CD4-positive, alpha-beta memory T cell (primary cell): ENCODE data around the gene TPPP3. TPM values are rescaled to one million over a fixed set of nuclear protein-coding genes. Genes with fewer than 3 reads are reported as not detected.
A peak's percentile ranks its signal among the peaks of the same experiment; 100 is the strongest.

ENCODE experiments used
- CTCF ChIA-PET: fragments of 350-600 bp; sonication (Branson Sonifier 250); formaldehyde crosslinking; loops from one replicate; lab custom pipeline; 2021; ENCODE audit warnings: inconsistent platforms; ENCODE audit not compliant: partially characterized antibody; lab: Charles Lee
- POLR2A ChIA-PET: fragments of 350-600 bp; sonication (Branson Sonifier 250); formaldehyde crosslinking; loops from one replicate; lab custom pipeline; 2021; ENCODE audit not compliant: partially characterized antibody; lab: Charles Lee
- DNase-seq, 5 donors: peaks; one replicate each; pipeline versions ENCODE4 v3.0.0 to v3.0.0-alpha.2; 2020 to 2022; ENCODE audit warnings: mixed read lengths in 1 of 5
- H3K27ac ChIP-seq: one replicate; pipeline ENCODE4 v1.7.0; 2013; ENCODE audit warnings: low read depth, low read length
- H3K27me3 ChIP-seq: 2 replicates; pipeline ENCODE4 v1.7.0; 2013; ENCODE audit warnings: mild to moderate bottlenecking, low read length, moderate library complexity; ENCODE audit not compliant: insufficient read depth
- H3K36me3 ChIP-seq: 2 replicates; pipeline ENCODE4 v1.7.0; 2013; ENCODE audit warnings: mild to moderate bottlenecking, low read length, moderate library complexity; ENCODE audit not compliant: insufficient read depth
- H3K4me1 ChIP-seq: 2 replicates; pipeline ENCODE4 v1.7.0; 2013; ENCODE audit warnings: mild to moderate bottlenecking, low read length, moderate library complexity; ENCODE audit not compliant: insufficient read depth
- H3K4me3 ChIP-seq, 2 donors: one replicate each; pipeline ENCODE4 v1.7.0; 2013; ENCODE audit warnings: low read length in 2 of 2, mild to moderate bottlenecking in 1 of 2
- H3K9me3 ChIP-seq, 2 donors: one replicate each; pipeline ENCODE4 v1.7.0; 2013; ENCODE audit warnings: low read length in 2 of 2, control low read depth in 1 of 2; ENCODE audit not compliant: control insufficient read depth in 1 of 2
- H3K27ac Mint-ChIP-seq, 7 donors: one replicate each; pipeline ENCODE4 v1.8.0; 2020 to 2021; ENCODE audit warnings: mixed read lengths in 7 of 7, mild to moderate bottlenecking in 6 of 7, inconsistent platforms in 3 of 7, moderate library complexity in 3 of 7
- H3K27me3 Mint-ChIP-seq, 2 donors: one replicate each; pipeline ENCODE4 v1.8.0; 2020 to 2021; ENCODE audit warnings: mixed read lengths in 2 of 2
- H3K36me3 Mint-ChIP-seq, 2 donors: one replicate each; pipeline ENCODE4 v1.8.0; 2020 to 2021; ENCODE audit warnings: mixed read lengths in 2 of 2, inconsistent platforms in 1 of 2, mild to moderate bottlenecking in 1 of 2
- H3K4me1 Mint-ChIP-seq, 4 donors: one replicate each; pipeline ENCODE4 v1.8.0; 2020 to 2021; ENCODE audit warnings: mixed read lengths in 4 of 4, mild to moderate bottlenecking in 1 of 4
- H3K4me3 Mint-ChIP-seq, 8 donors: one replicate each; pipeline ENCODE4 v1.8.0; 2020 to 2021; ENCODE audit warnings: mixed read lengths in 8 of 8, mild to moderate bottlenecking in 7 of 8, moderate library complexity in 6 of 8, inconsistent platforms in 3 of 8
- H3K9me3 Mint-ChIP-seq, 8 donors: one replicate each; pipeline ENCODE4 v1.8.0; 2020 to 2021; ENCODE audit warnings: mixed read lengths in 8 of 8, mild to moderate bottlenecking in 5 of 8, inconsistent platforms in 3 of 8, moderate library complexity in 1 of 8
- intact Hi-C: fragments of 100-400 bp; cut with micrococcal nuclease; formaldehyde crosslinking; loops from one replicate; pipeline ENCODE4 v1.15.1; 2023
- polyA plus RNA-seq, 2 donors: library from polyadenylated mRNA; unstranded; fragments of 300-500 nt; fragmentation: Illumina TruSeq; gene quantifications; one replicate each; pipeline ENCODE4 v1.2.3, GENCODE V29; 2021
- total RNA-seq, 2 experiments: library from RNA; stranded (reverse); gene quantifications; one replicate each; pipeline ENCODE4 v1.2.3, GENCODE V29; 2021

Gene TPPP3
- total and polyA plus RNA-seq, 4 experiments from 2014 or later: not detected

DNA sequence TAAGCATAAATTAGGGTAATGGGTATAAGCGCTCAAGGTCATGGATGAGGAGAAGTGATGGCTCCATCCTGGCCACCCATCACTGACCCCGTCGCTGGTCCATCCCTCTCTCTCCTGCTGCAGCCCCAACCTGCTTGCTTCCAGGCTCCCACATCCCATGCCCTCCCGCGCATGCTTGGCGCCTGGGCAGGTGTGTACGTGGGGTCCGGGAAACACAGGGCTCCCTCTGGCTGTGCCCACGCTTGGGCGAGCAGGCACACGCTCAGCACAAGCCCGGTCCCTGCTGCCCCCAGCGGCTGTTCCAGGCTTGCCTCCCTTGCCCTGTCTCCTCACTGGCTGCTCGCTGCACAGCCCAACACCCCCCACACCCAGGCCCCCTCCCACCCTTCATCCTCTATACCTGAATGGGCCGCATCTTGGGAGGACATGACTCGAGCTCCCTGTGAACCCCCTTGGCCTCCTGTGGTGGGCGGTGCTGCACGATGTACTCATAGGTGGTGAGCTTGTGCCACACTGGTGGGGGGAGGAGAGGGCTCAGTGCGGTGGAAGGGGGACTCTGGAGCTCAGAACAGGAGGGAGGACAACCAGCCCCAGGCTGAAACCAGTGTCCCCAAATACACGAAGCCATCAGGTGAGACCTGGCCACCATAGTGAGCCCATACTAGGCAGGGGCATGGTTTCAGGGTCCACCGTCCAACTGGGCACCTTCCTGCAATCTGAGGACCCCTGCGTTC, 4.7 kb upstream of the TPPP3 start:
- CTCF ChIA-PET: interaction anchor here (1.0 to 1.7 kb wide), 3 partner anchors 10 to 422 kb away, joined by 3 to 6 read pairs (median 3); no protein-coding TSS in a partner anchor

DNA sequence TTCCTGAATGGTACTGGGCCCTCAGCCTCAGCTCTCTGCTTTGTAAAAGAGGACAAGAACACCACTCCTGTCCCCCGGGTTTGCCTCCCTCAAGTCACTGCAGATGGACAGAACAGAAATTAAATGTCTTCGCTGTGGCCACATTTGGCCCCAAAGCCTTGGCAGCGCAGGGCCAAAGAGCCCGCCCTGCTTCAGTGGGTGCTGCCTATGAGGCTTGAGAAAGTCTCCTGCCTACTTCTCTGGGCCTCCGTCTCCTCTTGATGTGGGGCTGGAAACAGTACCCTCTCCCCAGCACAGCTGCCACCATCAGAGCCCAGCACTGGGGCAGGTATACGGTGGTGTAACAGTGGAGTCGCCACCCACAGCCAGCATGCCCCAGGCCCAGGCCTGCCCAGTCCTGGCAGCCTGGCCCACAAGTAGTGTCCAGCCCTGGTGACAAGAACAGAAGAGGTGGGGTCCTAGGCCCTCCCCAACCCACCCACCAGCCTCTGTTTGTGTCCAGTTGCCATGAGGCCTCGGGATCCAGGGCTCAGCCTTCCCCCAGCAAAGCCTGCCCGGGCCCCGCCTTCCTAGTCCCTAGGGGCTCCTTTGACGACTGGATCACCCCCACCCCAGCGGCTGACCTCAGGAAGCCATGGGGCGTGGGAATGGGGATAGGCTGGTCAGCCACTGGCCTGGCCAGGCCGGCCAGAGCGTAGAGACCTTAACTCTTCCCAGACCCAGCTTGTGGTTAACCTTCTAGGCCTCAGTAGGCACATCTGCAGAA, 3.9 kb upstream of the TPPP3 start:
- Histone ChIP-seq H3K4me3 (no peak overlapping the region), H3K9me3 (no peaks in the 10 kb centered on the region), H3K36me3 (no peaks in the 10 kb centered on the region), H3K4me1 (peaks cover 15% of the 10 kb centered on the region), H3K27me3 (peaks cover 18% of the 10 kb centered on the region), H3K27ac (no peak overlapping the region)
- ChIA-PET CTCF (no interaction called here), POLR2A (no interaction called here)
- no peaks in the 10 kb centered on the region for H3K36me3 Mint-ChIP-seq
- peaks cover 14 to 23% of the 10 kb centered on the region in 2 donors for H3K27me3 Mint-ChIP-seq
- H3K4me1 Mint-ChIP-seq: peaks cover 2 to 9% (median 5%) of the 10 kb centered on the region in 4 donors
- intact Hi-C loops: loop anchor here (5.0 kb wide), 1 partner anchor 120 kb away; the partner anchor contains the start of gene PLEKHG4
- no peak for DNase-seq
- peaks cover 0 to 1% (median 0%) of the 10 kb centered on the region in 8 donors for H3K9me3 Mint-ChIP-seq
- no peak overlapping the region for H3K4me3 Mint-ChIP-seq
- no peak overlapping the region for H3K27ac Mint-ChIP-seq

More for the DNA sequence above, 4.7 kb upstream of the TPPP3 start:
- DNase-seq: no peak
- Mint-ChIP-seq H3K27ac (no peak overlapping the region), H3K4me1 (peaks cover 0 to 9% (median 5%) of the 10 kb centered on the region in 4 donors), H3K4me3 (peak overlapping the region in 1 of 8 donors; percentile 49), H3K27me3 (peaks cover 10 to 24% of the 10 kb centered on the region in 2 donors), H3K36me3 (no peaks in the 10 kb centered on the region), H3K9me3 (peaks cover 0 to 1% (median 0%) of the 10 kb centered on the region in 8 donors)
- peaks cover 15% of the 10 kb centered on the region for H3K4me1 ChIP-seq
- no peak overlapping the region for H3K27ac ChIP-seq
- no peaks in the 10 kb centered on the region for H3K36me3 ChIP-seq
- peaks cover 14% of the 10 kb centered on the region for H3K27me3 ChIP-seq
- H3K4me3 ChIP-seq: no peak overlapping the region
- POLR2A ChIA-PET: interaction anchor here (0.5 kb wide), 1 partner anchor 46 kb away, joined by 3 read pairs; no protein-coding TSS in a partner anchor
- no peaks in the 10 kb centered on the region for H3K9me3 ChIP-seq
- intact Hi-C loops: loop anchor here (5.0 kb wide), 1 partner anchor 121 kb away; the partner anchor contains the start of gene PLEKHG4

GRCh38 chr16:67396159-67397035, 3.1 kb upstream of the TPPP3 start:
- ChIA-PET POLR2A (no interaction called here), CTCF (no interaction called here)
- Histone ChIP-seq H3K27ac (no peak overlapping the region), H3K36me3 (no peaks in the 10 kb centered on the region), H3K4me3 (no peak overlapping the region), H3K9me3 (no peaks in the 10 kb centered on the region), H3K4me1 (peaks cover 15% of the 10 kb centered on the region), H3K27me3 (peaks cover 18% of the 10 kb centered on the region)
- Mint-ChIP-seq H3K4me1 (peaks cover 2 to 9% (median 5%) of the 10 kb centered on the region in 4 donors), H3K27me3 (peaks cover 14 to 25% of the 10 kb centered on the region in 2 donors), H3K4me3 (no peak overlapping the region), H3K9me3 (peaks cover 0 to 1% (median 0%) of the 10 kb centered on the region in 8 donors), H3K27ac (no peak overlapping the region), H3K36me3 (no peaks in the 10 kb centered on the region)
- DNase-seq: no peak
- intact Hi-C loops: loop anchor here (5.0 kb wide), 1 partner anchor 119 kb away; the partner anchor contains the start of gene PLEKHG4

DNA sequence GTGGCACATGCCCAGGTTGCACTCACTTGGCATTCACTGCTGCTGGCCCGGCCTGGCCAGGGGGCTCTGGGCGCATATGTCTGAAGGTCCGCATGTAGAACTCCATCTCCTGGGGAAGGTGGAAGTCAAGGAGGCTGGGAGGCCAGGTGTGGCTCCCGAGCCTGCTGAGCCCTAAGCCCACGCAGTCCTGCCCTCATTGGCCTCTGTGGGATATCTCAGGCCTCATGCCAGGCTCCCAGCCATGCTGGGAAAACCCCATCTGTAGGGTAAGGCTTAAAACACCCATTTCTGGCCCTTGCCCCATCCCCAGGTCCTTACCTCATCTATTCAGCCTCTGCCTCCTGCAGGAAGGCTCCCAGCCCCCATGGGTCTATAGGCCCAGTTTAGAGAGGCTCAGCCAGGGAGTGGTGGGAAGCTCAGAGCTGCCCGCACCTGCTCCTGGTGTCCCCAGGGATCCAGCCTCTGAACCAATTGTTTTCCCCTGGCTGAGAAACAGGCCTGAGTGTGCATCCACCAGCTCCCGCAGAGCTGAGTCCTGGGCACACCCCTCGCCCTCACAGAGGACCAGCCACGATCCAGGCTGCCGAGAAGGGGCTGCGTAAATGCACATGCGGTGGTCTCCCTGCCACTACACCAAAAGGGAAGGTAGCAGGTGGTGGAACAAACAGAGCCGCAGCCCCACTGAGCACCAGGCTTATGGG, 2.3 kb upstream of the TPPP3 start:
- H3K27ac Mint-ChIP-seq: no peak overlapping the region
- Histone ChIP-seq H3K4me3 (no peak overlapping the region), H3K4me1 (peaks cover 15% of the 10 kb centered on the region), H3K27ac (no peak overlapping the region), H3K36me3 (no peaks in the 10 kb centered on the region), H3K9me3 (no peaks in the 10 kb centered on the region), H3K27me3 (peaks cover 18% of the 10 kb centered on the region)
- intact Hi-C loops: loop anchor here (5.0 kb wide), 1 partner anchor 118 kb away; the partner anchor contains the start of gene PLEKHG4
- no peak for DNase-seq
- peaks cover 14 to 23% of the 10 kb centered on the region in 2 donors for H3K27me3 Mint-ChIP-seq
- ChIA-PET CTCF (interaction anchor here (0.7 kb wide), 1 partner anchor 441 kb away, joined by 4 read pairs; no protein-coding TSS in a partner anchor), POLR2A (no interaction called here)
- peaks cover 0 to 1% (median 0%) of the 10 kb centered on the region in 8 donors for H3K9me3 Mint-ChIP-seq
- no peak overlapping the region for H3K4me3 Mint-ChIP-seq
- H3K36me3 Mint-ChIP-seq: no peaks in the 10 kb centered on the region
- H3K4me1 Mint-ChIP-seq: peaks cover 2 to 9% (median 5%) of the 10 kb centered on the region in 4 donors

- Histone ChIP-seq H3K27ac (no peak overlapping the region), H3K36me3 (no peaks in the 10 kb centered on the region), H3K4me1 (peaks cover 15% of the 10 kb centered on the region), H3K27me3 (peaks cover 18% of the 10 kb centered on the region), H3K4me3 (no peak overlapping the region), H3K9me3 (no peaks in the 10 kb centered on the region)
- Mint-ChIP-seq H3K27ac (no peak overlapping the region), H3K27me3 (peaks cover 14 to 24% of the 10 kb centered on the region in 2 donors), H3K36me3 (no peaks in the 10 kb centered on the region), H3K4me3 (peak overlapping the region in 1 of 8 donors; percentile 36), H3K4me1 (peaks cover 2 to 9% (median 5%) of the 10 kb centered on the region in 4 donors), H3K9me3 (peaks cover 0 to 1% (median 0%) of the 10 kb centered on the region in 8 donors)
- no peak for DNase-seq
- ChIA-PET CTCF (interaction anchor here (0.7 kb wide), 1 partner anchor 441 kb away, joined by 4 read pairs; no protein-coding TSS in a partner anchor), POLR2A (no interaction called here)
- intact Hi-C loops: loop anchor here (5.0 kb wide), 1 partner anchor 118 kb away; the partner anchor contains the start of gene PLEKHG4
Measured at GRCh38 chr16:67395105-67395457, 1.8 kb upstream of the TPPP3 start.
